ENCODE data around the gene GLT1D1.

GLT1D1 gene

DNA sequence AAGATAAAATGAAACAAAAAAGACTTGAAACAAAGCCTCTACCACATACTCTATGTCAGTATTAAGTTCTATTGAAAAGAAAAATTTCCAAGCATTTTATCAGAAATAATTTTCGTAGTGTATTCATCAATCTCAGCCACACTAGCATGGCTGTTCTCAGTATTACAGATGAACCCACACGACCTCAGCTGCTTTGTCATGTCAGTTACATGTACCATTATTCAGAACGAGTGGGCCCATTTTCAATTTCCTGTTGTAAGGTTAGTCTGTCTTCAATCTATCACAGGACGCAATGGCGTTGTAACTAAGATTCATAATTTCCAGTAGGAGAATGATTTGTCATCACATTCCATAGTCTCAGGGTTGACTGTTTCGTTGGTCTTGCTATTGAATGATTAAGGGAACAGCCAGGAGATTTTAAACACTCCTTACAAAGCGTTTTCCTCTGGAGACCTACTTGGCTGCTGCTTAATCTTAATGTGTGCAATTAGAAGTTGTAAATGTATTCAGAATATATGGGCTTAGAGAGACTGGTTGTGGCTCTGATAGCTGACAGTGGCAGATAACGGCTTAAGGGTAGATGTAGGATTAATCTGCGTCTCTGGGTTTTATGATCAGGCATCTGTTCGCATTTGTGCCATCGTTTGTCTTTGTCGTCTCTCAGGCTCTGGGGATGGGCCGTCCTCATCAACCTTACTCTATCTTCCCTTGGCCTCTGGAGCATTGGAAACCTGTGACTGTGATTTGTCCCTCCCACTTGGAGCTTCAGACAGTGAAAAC is 65.4 kb downstream of the GLT1D1 start:
- no peaks in the 10 kb centered on the region for H3K27me3 ChIP-seq (replicated peaks; ENCODE audit: control insufficient read depth, insufficient read depth, low read length)
- H3K4me3 ChIP-seq (replicated peaks; ENCODE audit: low read depth, low read length): no peak overlapping the region
- TF ChIP-seq, protein P1, sequence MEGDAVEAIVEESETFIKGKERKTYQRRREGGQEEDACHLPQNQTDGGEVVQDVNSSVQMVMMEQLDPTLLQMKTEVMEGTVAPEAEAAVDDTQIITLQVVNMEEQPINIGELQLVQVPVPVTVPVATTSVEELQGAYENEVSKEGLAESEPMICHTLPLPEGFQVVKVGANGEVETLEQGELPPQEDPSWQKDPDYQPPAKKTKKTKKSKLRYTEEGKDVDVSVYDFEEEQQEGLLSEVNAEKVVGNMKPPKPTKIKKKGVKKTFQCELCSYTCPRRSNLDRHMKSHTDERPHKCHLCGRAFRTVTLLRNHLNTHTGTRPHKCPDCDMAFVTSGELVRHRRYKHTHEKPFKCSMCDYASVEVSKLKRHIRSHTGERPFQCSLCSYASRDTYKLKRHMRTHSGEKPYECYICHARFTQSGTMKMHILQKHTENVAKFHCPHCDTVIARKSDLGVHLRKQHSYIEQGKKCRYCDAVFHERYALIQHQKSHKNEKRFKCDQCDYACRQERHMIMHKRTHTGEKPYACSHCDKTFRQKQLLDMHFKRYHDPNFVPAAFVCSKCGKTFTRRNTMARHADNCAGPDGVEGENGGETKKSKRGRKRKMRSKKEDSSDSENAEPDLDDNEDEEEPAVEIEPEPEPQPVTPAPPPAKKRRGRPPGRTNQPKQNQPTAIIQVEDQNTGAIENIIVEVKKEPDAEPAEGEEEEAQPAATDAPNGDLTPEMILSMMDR (IDR thresholded peaks at IDR 0.05; ENCODE audit: insufficient read depth, low read length, poor library complexity, severe bottlenecking): no peak
- no peak for DNase-seq (ENCODE audit: extremely low read depth, insufficient read length)
- no peaks in the 10 kb centered on the region for H3K36me3 ChIP-seq (ENCODE audit: control insufficient read depth, insufficient read depth, low read length)

DNA sequence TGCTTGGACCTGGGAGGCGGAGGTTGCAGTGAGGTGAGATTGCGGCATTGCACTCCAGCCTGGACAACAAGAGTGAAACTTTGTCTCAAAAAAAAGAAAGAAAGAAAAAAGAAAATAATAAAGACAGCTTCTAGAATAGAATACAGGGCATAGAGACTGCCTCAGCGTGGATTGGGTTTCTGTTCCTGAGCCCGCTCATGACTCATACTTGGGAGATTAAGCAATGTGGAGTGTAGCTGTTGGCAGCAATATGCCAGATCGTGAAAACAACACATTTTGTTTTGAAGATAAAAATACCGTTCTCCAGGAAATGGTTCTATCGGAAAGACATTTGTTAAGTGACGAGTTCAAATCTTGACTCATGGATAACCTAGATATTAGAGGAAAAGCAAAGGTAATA is 67.2 kb downstream of the GLT1D1 start:
- DNase-seq (ENCODE audit: extremely low read depth, insufficient read length): no peak
- TF ChIP-seq, protein P1 (IDR thresholded peaks at IDR 0.05; ENCODE audit: insufficient read depth, low read length, poor library complexity, severe bottlenecking): no peak
- H3K4me3 ChIP-seq (replicated peaks; ENCODE audit: low read depth, low read length): no peak overlapping the region
- no peaks in the 10 kb centered on the region for H3K36me3 ChIP-seq (ENCODE audit: control insufficient read depth, insufficient read depth, low read length)
- H3K27me3 ChIP-seq (replicated peaks; ENCODE audit: control insufficient read depth, insufficient read depth, low read length): no peaks in the 10 kb centered on the region

DNA sequence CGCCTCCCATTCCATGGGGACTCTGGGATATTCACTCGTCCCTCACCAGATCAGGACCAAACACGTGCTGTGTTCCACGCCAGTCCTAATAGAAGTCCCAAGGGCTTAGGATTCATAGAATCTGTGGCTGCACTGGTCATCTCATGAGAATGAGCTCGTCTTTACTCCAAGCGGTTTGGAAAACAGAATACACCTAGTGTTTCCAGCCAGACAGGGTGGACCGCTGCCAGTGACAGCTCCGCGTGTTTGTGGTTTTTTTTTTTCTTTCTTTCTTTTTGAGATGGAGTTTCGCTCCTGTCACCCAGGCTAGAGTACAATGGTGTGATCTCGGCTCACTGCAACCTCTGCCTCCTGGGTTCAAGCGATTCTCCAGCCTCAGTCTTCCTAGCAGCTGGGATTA is 75.1 kb downstream of the GLT1D1 start:
- no peaks in the 10 kb centered on the region for H3K27me3 ChIP-seq (replicated peaks; ENCODE audit: control insufficient read depth, insufficient read depth, low read length)

DNA sequence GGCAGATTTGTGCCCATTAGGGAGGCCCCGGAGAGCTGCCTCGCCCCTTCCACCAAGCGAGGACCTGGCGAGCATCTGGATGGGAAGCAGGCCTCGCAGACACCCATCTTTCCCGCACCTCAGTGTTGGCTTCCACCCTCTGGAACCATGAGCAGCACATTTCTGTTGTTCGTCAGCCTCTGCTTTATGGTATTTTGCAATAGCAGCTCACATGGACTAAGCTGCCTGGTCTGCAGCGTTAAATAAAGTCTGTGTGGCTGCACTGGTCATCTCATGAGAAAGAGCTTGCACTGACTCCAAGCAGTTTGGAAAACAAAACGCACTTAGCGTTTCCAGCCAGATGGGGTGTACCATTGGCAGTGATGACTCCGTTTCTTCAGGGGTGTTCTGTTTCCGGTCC is 75.8 kb downstream of the GLT1D1 start:
- TF ChIP-seq, protein P1 (IDR thresholded peaks at IDR 0.05; ENCODE audit: insufficient read depth, low read length, poor library complexity, severe bottlenecking): no peak
- Histone ChIP-seq H3K4me3 (replicated peaks; ENCODE audit: low read depth, low read length) (no peak overlapping the region), H3K36me3 (ENCODE audit: control insufficient read depth, insufficient read depth, low read length) (no peaks in the 10 kb centered on the region), H3K27me3 (replicated peaks; ENCODE audit: control insufficient read depth, insufficient read depth, low read length) (no peaks in the 10 kb centered on the region)
- no peak for DNase-seq (ENCODE audit: extremely low read depth, insufficient read length)

More for the DNA sequence above, 75.1 kb downstream of the GLT1D1 start:
- Histone ChIP-seq H3K36me3 (ENCODE audit: control insufficient read depth, insufficient read depth, low read length) (no peaks in the 10 kb centered on the region), H3K4me3 (replicated peaks; ENCODE audit: low read depth, low read length) (no peak overlapping the region)
- DNase-seq (ENCODE audit: extremely low read depth, insufficient read length): no peak
- TF ChIP-seq, protein P1 (IDR thresholded peaks at IDR 0.05; ENCODE audit: insufficient read depth, low read length, poor library complexity, severe bottlenecking): no peak

DNA sequence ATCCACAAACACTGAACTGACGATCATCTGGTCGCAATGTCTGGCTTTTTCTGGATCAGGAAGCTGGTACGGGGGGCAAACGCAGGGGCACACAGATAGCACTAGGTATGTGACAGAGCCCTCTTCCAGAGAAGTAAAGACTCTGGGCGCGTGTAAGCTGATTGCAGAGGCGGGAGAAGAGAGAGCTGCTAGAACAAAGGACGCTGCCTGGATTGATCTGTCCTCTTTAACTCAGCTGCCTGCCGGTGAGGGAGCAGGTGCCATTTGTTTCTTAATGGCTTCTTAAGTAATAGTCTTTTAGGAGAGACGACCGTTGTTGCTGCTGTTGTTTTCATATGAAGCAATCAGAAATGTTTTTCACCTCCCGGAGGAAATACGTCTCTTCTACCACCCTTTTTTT is 77.3 kb downstream of the GLT1D1 start:
- no peak overlapping the region for H3K4me3 ChIP-seq (replicated peaks; ENCODE audit: low read depth, low read length)
- H3K27me3 ChIP-seq (replicated peaks; ENCODE audit: control insufficient read depth, insufficient read depth, low read length): no peaks in the 10 kb centered on the region
- no peak for DNase-seq (ENCODE audit: extremely low read depth, insufficient read length)
- TF ChIP-seq, protein P1 (IDR thresholded peaks at IDR 0.05; ENCODE audit: insufficient read depth, low read length, poor library complexity, severe bottlenecking): no peak
- no peaks in the 10 kb centered on the region for H3K36me3 ChIP-seq (ENCODE audit: control insufficient read depth, insufficient read depth, low read length)
